Hepatocyte (in vitro differentiated cells): ENCODE measurements around the gene MAGI1.

Source experiments
- CTCF ChIP-seq: fragments of 200-600 bp; sonication (generic); IDR thresholded peaks from 2 replicates; pipeline ENCODE4 v1.5.1; 2016; ENCODE audit warnings: antibody characterized with exemption, mild to moderate bottlenecking; ENCODE audit not compliant: poor library complexity
- EZH2phosphoT487 ChIP-seq: fragments of 200-600 bp; sonication (generic); IDR thresholded peaks from one replicate; pipeline ENCODE4 v1.6.1; 2018; ENCODE audit warnings: antibody characterized with exemption, mild to moderate bottlenecking, low read depth, moderate library complexity; ENCODE audit not compliant: unreplicated experiment, severe bottlenecking

DNA sequence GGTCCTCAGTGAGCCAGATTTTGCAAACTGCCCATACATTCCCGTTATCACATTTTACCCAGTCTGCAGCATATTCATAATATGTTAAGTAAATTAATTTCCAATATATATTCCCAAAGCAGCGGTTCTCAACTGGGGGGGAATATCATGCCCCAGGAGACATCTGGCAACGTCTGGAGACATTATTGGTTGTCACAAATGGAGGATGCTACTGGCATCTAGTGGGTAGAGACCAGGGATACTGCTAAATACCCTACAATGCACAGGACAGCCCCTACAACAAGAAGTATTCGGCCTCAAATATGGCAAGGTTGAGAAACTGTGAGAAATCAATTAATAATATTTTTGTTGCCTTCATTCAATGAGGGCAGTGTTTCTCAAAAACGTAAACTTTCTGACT lies 280.3 kb downstream of the MAGI1 start:
- TF ChIP-seq CTCF (no peak), EZH2phosphoT487 (no peak)
